Measurements from ENCODE around the gene NXPE2. TPM values are rescaled to one million over a fixed set of nuclear protein-coding genes. Genes with fewer than 3 reads are reported as not detected.
"Not testable (repeated sequence)": the region's sequence is repeated elsewhere in the genome, so short reads cannot be mapped to it uniquely, and the experiment has no call there.

The NXPE2 gene
- not detected for total RNA-seq

DNA sequence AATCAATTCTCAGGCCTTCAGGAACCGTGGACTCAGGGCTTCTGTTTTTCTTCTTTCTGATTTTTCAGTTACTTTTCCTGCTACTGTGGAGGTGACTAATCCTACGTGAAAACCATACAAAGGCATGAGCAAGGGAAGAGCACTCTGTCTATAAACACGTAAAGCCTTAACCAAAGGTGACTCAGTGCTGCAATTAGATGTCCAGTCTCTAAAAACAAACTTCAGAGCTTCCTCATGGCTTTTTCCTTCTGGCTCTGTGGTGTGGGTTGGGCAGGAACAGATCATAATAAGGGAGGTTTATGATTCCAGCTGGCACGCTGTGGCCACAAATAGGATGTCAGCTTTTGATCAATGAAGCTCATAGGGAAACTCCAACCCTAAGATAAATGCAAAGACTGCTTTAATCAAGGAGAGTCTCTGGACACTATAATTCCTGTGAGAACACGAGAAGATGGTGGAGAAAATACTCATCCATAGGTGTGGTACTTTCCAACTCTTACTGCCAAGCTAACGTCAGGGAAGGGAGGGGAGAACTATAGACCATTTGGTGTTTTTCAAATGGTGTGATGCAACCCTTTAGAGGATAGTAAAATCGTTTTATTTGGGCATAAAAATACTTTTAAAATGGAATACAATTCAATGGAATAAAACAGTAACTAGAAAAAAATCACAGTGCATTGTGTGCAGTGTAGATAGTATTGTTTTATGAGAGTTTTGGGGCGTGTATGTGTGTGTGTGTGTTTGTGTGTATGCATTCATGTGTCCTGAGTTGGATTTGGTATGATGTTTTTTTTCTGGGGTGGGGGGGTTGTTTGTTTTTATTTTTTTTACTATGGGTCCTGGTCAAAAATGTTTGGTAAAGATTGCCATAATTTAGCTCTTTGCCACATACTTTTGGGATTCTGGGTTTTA is at the start of gene NXPE2:
TSS of gene NXPE2 (plus strand) at position 403 of the 912 bp plus-strand sequence. CDS start at position 452, 49 bp downstream.
- 39 to 47% methylated on average over 8 of the region's 8 CpGs for WGBS, 2 donors
- Histone ChIP-seq H3K36me3 (replicated peaks in 1 of 2; ENCODE audit: insufficient read depth in 1 of 2, low read depth in 2 of 2) (no peaks in the 10 kb centered on the region), H3K4me1 (no peaks in the 10 kb centered on the region), H3K4me3 (no peak within 1 kb of the TSS), H3K27me3 (no peaks in the 10 kb centered on the region), H3K27ac (no peak within 1 kb of the TSS), H3K9me3 (no peaks in the 10 kb centered on the region)
- DNase-seq = no peak
- intact Hi-C loops (cut with DNase I) = no loop called here
- ATAC-seq = no peak
- TF ChIP-seq POLR2A (IDR thresholded peaks at IDR 0.05) = no peak
- TF ChIP-seq, protein P1, sequence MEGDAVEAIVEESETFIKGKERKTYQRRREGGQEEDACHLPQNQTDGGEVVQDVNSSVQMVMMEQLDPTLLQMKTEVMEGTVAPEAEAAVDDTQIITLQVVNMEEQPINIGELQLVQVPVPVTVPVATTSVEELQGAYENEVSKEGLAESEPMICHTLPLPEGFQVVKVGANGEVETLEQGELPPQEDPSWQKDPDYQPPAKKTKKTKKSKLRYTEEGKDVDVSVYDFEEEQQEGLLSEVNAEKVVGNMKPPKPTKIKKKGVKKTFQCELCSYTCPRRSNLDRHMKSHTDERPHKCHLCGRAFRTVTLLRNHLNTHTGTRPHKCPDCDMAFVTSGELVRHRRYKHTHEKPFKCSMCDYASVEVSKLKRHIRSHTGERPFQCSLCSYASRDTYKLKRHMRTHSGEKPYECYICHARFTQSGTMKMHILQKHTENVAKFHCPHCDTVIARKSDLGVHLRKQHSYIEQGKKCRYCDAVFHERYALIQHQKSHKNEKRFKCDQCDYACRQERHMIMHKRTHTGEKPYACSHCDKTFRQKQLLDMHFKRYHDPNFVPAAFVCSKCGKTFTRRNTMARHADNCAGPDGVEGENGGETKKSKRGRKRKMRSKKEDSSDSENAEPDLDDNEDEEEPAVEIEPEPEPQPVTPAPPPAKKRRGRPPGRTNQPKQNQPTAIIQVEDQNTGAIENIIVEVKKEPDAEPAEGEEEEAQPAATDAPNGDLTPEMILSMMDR (IDR thresholded peaks at IDR 0.05) = no peak

DNA sequence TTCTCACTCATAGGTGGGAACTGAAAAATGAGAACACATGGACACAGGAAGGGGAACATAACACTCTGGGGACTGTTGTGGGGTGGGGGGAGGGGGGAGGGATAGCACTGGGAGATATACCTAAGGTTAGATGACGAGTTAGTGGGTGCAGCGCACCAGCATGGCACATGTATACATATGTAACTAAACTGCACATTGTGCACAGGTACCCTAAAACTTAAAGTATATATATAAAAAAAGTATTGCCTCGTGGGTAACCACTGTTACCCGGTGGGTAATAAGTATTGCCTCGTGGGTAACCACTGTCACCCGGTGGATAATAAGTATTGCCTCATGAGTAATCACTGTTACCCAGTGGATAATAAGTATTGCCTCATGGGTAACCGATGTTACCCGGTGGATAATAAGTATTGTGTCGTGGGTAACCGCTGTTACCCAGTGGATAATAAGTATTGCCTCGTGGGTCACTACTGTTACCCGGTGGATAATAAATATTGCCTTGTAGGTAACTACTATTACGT is 46.8 kb upstream of the NXPE2 start:
- intact Hi-C loops (cut with DNase I); DNase-seq; H3K4me3 ChIP-seq; H3K36me3 ChIP-seq (replicated peaks in 1 of 2; ENCODE audit: insufficient read depth in 1 of 2, low read depth in 2 of 2); ATAC-seq; H3K9me3 ChIP-seq; H3K27me3 ChIP-seq; H3K4me1 ChIP-seq; H3K27ac ChIP-seq: not testable (repeated sequence)
- WGBS, 2 donors = 86 to 88% methylated on average over 13 of the region's 13 CpGs

DNA sequence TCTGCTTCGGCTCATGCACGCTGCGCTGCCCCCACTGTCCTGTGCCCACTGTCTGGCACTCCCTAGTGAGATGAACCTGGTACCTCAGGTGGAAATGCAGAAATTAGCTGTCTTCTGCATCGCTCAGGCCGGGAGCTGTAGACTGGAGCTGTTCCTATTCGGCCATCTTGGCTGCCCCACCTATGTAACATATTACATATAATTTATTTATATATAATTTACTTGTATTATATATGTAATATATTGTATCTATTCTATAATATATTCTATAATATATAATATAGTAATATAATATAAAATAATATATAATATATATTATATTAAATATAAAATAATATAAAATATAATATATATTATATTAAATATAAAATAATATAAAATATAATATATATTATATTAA is 38.9 kb upstream of the NXPE2 start:
- ATAC-seq; H3K36me3 ChIP-seq (replicated peaks in 1 of 2; ENCODE audit: insufficient read depth in 1 of 2, low read depth in 2 of 2); H3K9me3 ChIP-seq; H3K27me3 ChIP-seq; H3K27ac ChIP-seq; DNase-seq; H3K4me1 ChIP-seq; intact Hi-C loops (cut with DNase I); H3K4me3 ChIP-seq: not testable (repeated sequence)
- 87 to 95% methylated on average over 6 of the region's 6 CpGs for WGBS, 2 donors

DNA sequence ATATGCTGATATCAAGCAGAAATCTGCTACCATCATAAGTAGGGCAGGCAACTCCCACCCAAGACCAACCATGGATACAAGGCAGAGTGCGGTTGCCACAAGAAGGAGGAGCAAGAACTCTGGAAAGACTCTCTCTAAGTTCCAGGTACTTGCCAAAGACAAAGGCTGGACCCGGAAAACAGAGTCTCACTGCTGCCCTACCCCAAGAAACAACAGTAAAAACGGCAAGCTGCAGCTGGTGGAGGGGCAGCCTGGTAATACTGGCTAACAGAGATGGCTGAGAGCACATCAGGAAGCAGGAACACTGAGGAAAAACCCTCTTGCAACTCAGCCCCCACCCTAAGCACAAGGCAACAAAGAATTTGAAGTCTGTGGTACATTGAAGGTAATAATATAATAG is 27.7 kb upstream of the NXPE2 start:
- intact Hi-C loops (cut with DNase I) = no loop called here
- H3K4me3 ChIP-seq = no peak overlapping the region
- no peaks in the 10 kb centered on the region for H3K4me1 ChIP-seq
- H3K36me3 ChIP-seq (replicated peaks in 1 of 2; ENCODE audit: insufficient read depth in 1 of 2, low read depth in 2 of 2) = no peaks in the 10 kb centered on the region
- 55 to 58% methylated on average over 3 of the region's 3 CpGs for WGBS, 2 donors
- no peak for ATAC-seq
- no peaks in the 10 kb centered on the region for H3K9me3 ChIP-seq
- no peak overlapping the region for H3K27ac ChIP-seq
- TF ChIP-seq, protein P1 (IDR thresholded peaks at IDR 0.05) = no peak
- no peak for DNase-seq
- no peaks in the 10 kb centered on the region for H3K27me3 ChIP-seq

DNA sequence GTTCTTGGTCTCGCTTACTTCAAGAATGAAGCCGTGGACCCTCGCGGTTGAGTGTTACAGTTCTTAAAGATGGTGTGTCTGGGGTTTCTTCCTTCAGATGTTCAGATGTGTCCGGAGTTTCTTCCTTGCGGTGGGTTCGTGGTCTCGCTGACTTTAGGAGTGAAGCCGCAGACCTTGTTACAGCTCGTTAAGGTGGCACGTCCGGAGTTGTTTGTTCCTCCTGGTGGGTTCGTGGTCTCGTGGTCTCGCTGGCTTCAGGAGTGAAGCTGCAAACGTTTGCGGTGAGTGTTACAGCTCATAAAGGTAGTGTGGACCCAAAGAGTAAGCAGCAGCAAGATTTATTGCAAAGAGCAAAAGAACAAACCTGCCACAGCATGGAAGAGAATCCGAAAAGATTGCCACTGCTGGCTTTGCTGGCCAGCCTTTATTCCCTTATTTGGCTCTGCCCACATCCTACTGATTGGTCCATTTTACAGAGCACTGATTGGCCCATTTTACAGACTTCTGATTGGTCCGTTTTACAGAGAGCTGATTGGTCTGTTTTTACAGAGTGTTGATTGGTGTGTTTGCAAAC is 27.1 kb upstream of the NXPE2 start:
- Histone ChIP-seq H3K27ac (no peak overlapping the region), H3K27me3 (no peaks in the 10 kb centered on the region), H3K36me3 (replicated peaks in 1 of 2; ENCODE audit: insufficient read depth in 1 of 2, low read depth in 2 of 2) (no peaks in the 10 kb centered on the region), H3K9me3 (no peaks in the 10 kb centered on the region), H3K4me1 (no peaks in the 10 kb centered on the region), H3K4me3 (no peak overlapping the region)
- intact Hi-C loops (cut with DNase I) = no loop called here
- 78 to 82% methylated on average over 19 of the region's 19 CpGs for WGBS, 2 donors
- no peak for TF ChIP-seq POLR2A (IDR thresholded peaks at IDR 0.05)
- TF ChIP-seq, protein P1 (IDR thresholded peaks at IDR 0.05) = no peak
- DNase-seq (no peak), ATAC-seq (no peak)
